BLaER1 treated with 17β-estradiol and CSF1 and Interleukin-3, amounts not matched to agents 10 nM and 100 nM (cell line): ENCODE measurements around the gene CSRP1.

ENCODE experiments used
- H3K27ac ChIP-seq, 11 experiments: shearing (Covaris generic); formaldehyde crosslinking; 2 replicates each; pipeline ENCODE4 v1.8.1; 2022
- H3K27me3 ChIP-seq, 11 experiments: shearing (Covaris generic); formaldehyde crosslinking; 2 replicates each; pipeline ENCODE4 v1.8.1; 2022
- H3K36me3 ChIP-seq, 11 experiments: shearing (Covaris generic); formaldehyde crosslinking; 2 replicates each; pipeline ENCODE4 v1.8.1; 2022
- H3K4me1 ChIP-seq, 10 experiments: shearing (Covaris generic); formaldehyde crosslinking; 2 replicates each; pipeline ENCODE4 v1.8.1; 2022
- H3K4me2 ChIP-seq, 11 experiments: shearing (Covaris generic); formaldehyde crosslinking; 2 replicates each; pipeline ENCODE4 v1.8.1; 2022
- H3K4me3 ChIP-seq, 10 experiments: shearing (Covaris generic); formaldehyde crosslinking; 2 replicates each; pipeline ENCODE4 v1.8.1; 2022
- H3K9ac ChIP-seq, 11 experiments: shearing (Covaris generic); formaldehyde crosslinking; 2 replicates each; pipeline ENCODE4 v1.8.1; 2022
- H3K9me3 ChIP-seq, 11 experiments: shearing (Covaris generic); formaldehyde crosslinking; replicated peaks in 1 of 11; 2 replicates each; pipeline ENCODE4 v1.8.1; 2022
- H4K20me1 ChIP-seq, 11 experiments: shearing (Covaris generic); formaldehyde crosslinking; 2 replicates each; pipeline ENCODE4 v1.8.1; 2022
- Cebpa-rat ChIP-seq, 11 experiments: shearing (Covaris generic); IDR thresholded peaks; 2 replicates each; pipeline ENCODE4 v1.8.1; 2022

The CSRP1 gene

GRCh38 chr1:201459775-201460174 is 47.1 kb downstream of the CSRP1 start:
- no peaks in the 10 kb centered on the region for H3K27me3 ChIP-seq
- H3K9ac ChIP-seq, result peak overlapping the region in 2 of 11 experiments; percentile 9 to 41; a peak in 3 of 22 replicates
- H4K20me1 ChIP-seq, result peaks cover 0 to 35% (median 6%) of the 10 kb centered on the region in 11 experiments; a peak in 10 of 22 replicates
- no peaks in the 10 kb centered on the region for H3K9me3 ChIP-seq
- no peak for TF ChIP-seq Cebpa-rat (IDR thresholded peaks at IDR 0.05)
- peak overlapping the region; percentile 43 to 87 (median 74) for H3K4me2 ChIP-seq
- peaks cover 5 to 12% (median 10%) of the 10 kb centered on the region in 11 experiments for H3K36me3 ChIP-seq
- no peak overlapping the region for H3K4me3 ChIP-seq
- H3K27ac ChIP-seq, result peak overlapping the region in 4 of 11 experiments; percentile 37 to 68 (median 58); a peak in 9 of 22 replicates
- peaks cover 65 to 90% (median 77%) of the 10 kb centered on the region in 10 experiments for H3K4me1 ChIP-seq

- peaks cover 0 to 28% (median 6%) of the 10 kb centered on the region in 11 experiments; a peak in 7 of 22 replicates for H4K20me1 ChIP-seq
- H3K9ac ChIP-seq, result no peak overlapping the region; a peak in 1 of 22 replicates
- peaks cover 0 to 5% (median 3%) of the 10 kb centered on the region in 11 experiments; a peak in 14 of 22 replicates for H3K36me3 ChIP-seq
- H3K4me1 ChIP-seq, result peaks cover 72 to 97% (median 84%) of the 10 kb centered on the region in 10 experiments
- no peaks in the 10 kb centered on the region for H3K27me3 ChIP-seq
- no peak overlapping the region for H3K4me3 ChIP-seq
- H3K4me2 ChIP-seq, result peak overlapping the region in 9 of 11 experiments; percentile 53 to 87 (median 74); a peak in 15 of 22 replicates
- peak overlapping the region in 2 of 11 experiments; percentile 47 to 48; a peak in 2 of 22 replicates for H3K27ac ChIP-seq
- H3K9me3 ChIP-seq, result no peaks in the 10 kb centered on the region
- no peak for TF ChIP-seq Cebpa-rat (IDR thresholded peaks at IDR 0.05)
Observed at GRCh38 chr1:201459052-201459451, 47.9 kb downstream of the CSRP1 start.

- Histone ChIP-seq H3K36me3 (no peaks in the 10 kb centered on the region), H4K20me1 (peaks cover 0 to 15% (median 0%) of the 10 kb centered on the region in 11 experiments; a peak in 2 of 22 replicates), H3K27ac (peak overlapping the region in 8 of 11 experiments; percentile 36 to 72 (median 62); a peak in 11 of 22 replicates), H3K4me1 (peaks cover 79 to 98% (median 91%) of the 10 kb centered on the region in 10 experiments), H3K4me3 (no peak overlapping the region), H3K4me2 (peak overlapping the region; percentile 69 to 96 (median 79)), H3K9ac (0 out of 22 replicates have a peak overlapping the region, but pooled peaks of 1 of the 11 experiments have one; percentile 0), H3K27me3 (no peaks in the 10 kb centered on the region), H3K9me3 (no peaks in the 10 kb centered on the region; a peak in 1 of 22 replicates)
- TF ChIP-seq Cebpa-rat (IDR thresholded peaks at IDR 0.05), result no peak
Observed at GRCh38 chr1:201457508-201457960, 49.4 kb downstream of the CSRP1 start.

GRCh38 chr1:201456499-201457309 is 50.2 kb downstream of the CSRP1 start:
- peaks cover 86 to 100% (median 92%) of the 10 kb centered on the region in 10 experiments for H3K4me1 ChIP-seq
- H3K27me3 ChIP-seq, result no peaks in the 10 kb centered on the region
- TF ChIP-seq Cebpa-rat (IDR thresholded peaks at IDR 0.05), result peak in 5 of 11 experiments; percentile 12 to 72 (median 52); a peak in 6 of 22 replicates
- H4K20me1 ChIP-seq, result peaks cover 0 to 7% (median 0%) of the 10 kb centered on the region in 11 experiments; a peak in 2 of 22 replicates
- peak overlapping the region; percentile 69 to 96 (median 79) for H3K4me2 ChIP-seq
- no peaks in the 10 kb centered on the region for H3K36me3 ChIP-seq
- H3K27ac ChIP-seq, result peak overlapping the region in 10 of 11 experiments; percentile 36 to 72 (median 62); a peak in 21 of 22 replicates
- peak overlapping the region in 8 of 11 experiments; percentile 0 to 59 (median 37); a peak in 11 of 22 replicates for H3K9ac ChIP-seq
- no peak overlapping the region for H3K4me3 ChIP-seq
- no peaks in the 10 kb centered on the region; a peak in 1 of 22 replicates for H3K9me3 ChIP-seq

GRCh38 chr1:201455098-201455497 is 51.8 kb downstream of the CSRP1 start:
- H3K36me3 ChIP-seq, result no peaks in the 10 kb centered on the region
- no peak overlapping the region for H3K9ac ChIP-seq
- no peak overlapping the region for H3K4me3 ChIP-seq
- H3K4me1 ChIP-seq, result peaks cover 87 to 100% (median 92%) of the 10 kb centered on the region in 10 experiments
- H3K27ac ChIP-seq, result peak overlapping the region in 4 of 11 experiments; percentile 6 to 70 (median 46); a peak in 3 of 22 replicates
- no peaks in the 10 kb centered on the region for H4K20me1 ChIP-seq
- no peaks in the 10 kb centered on the region; a peak in 1 of 22 replicates for H3K9me3 ChIP-seq
- TF ChIP-seq Cebpa-rat (IDR thresholded peaks at IDR 0.05), result no peak
- H3K4me2 ChIP-seq, result peak overlapping the region; percentile 69 to 96 (median 82); a peak in 21 of 22 replicates
- no peaks in the 10 kb centered on the region for H3K27me3 ChIP-seq

GRCh38 chr1:201454608-201455007 is 52.3 kb downstream of the CSRP1 start:
- no peaks in the 10 kb centered on the region for H4K20me1 ChIP-seq
- peak overlapping the region in 9 of 11 experiments; percentile 33 to 70 (median 47); a peak in 16 of 22 replicates for H3K27ac ChIP-seq
- H3K4me2 ChIP-seq, result peak overlapping the region; percentile 69 to 96 (median 82)
- H3K36me3 ChIP-seq, result no peaks in the 10 kb centered on the region
- H3K9ac ChIP-seq, result peak overlapping the region in 1 of 11 experiments; percentile 3; a peak in 1 of 22 replicates
- TF ChIP-seq Cebpa-rat (IDR thresholded peaks at IDR 0.05), result no peak
- peaks cover 87 to 97% (median 92%) of the 10 kb centered on the region in 10 experiments for H3K4me1 ChIP-seq
- no peaks in the 10 kb centered on the region for H3K27me3 ChIP-seq
- no peak overlapping the region for H3K4me3 ChIP-seq
- no peaks in the 10 kb centered on the region; a peak in 1 of 22 replicates for H3K9me3 ChIP-seq

- Histone ChIP-seq H3K4me2 (peak overlapping the region; percentile 69 to 96 (median 82); a peak in 18 of 22 replicates), H3K36me3 (no peaks in the 10 kb centered on the region), H3K9me3 (no peaks in the 10 kb centered on the region; a peak in 1 of 22 replicates), H3K4me3 (no peak overlapping the region), H3K27me3 (no peaks in the 10 kb centered on the region), H4K20me1 (no peaks in the 10 kb centered on the region), H3K27ac (peak overlapping the region in 9 of 11 experiments; percentile 4 to 70 (median 56); a peak in 11 of 22 replicates), H3K9ac (0 out of 22 replicates have a peak overlapping the region, but pooled peaks of 1 of the 11 experiments have one; percentile 13), H3K4me1 (peaks cover 91 to 100% (median 98%) of the 10 kb centered on the region in 10 experiments)
- TF ChIP-seq Cebpa-rat (IDR thresholded peaks at IDR 0.05), result no peak
Observed at GRCh38 chr1:201452866-201453265, 54.1 kb downstream of the CSRP1 start.

- Histone ChIP-seq H3K9ac (peak overlapping the region in 10 of 11 experiments; percentile 19 to 64 (median 52); a peak in 17 of 22 replicates), H3K4me1 (peaks cover 76 to 83% (median 81%) of the 10 kb centered on the region in 10 experiments), H4K20me1 (no peaks in the 10 kb centered on the region), H3K4me3 (peak overlapping the region in 6 of 10 experiments; percentile 2 to 39 (median 20); a peak in 6 of 20 replicates), H3K27ac (peak overlapping the region in 10 of 11 experiments; percentile 31 to 75 (median 63); a peak in 17 of 22 replicates), H3K4me2 (peak overlapping the region; percentile 78 to 96 (median 87)), H3K36me3 (no peaks in the 10 kb centered on the region), H3K9me3 (no peaks in the 10 kb centered on the region; a peak in 1 of 22 replicates), H3K27me3 (no peaks in the 10 kb centered on the region)
- TF ChIP-seq Cebpa-rat (IDR thresholded peaks at IDR 0.05), result no peak
Observed at GRCh38 chr1:201450721-201451291, 56.1 kb downstream of the CSRP1 start.
